ENCODE results near the gene PLAAT4.

- TF ChIP-seq CTCF (IDR thresholded peaks at IDR 0.05 in 2 of 3, conservative IDR thresholded peaks at IDR 0.05 in 1 of 3; ENCODE audit: borderline replicate concordance in 1 of 3, insufficient read depth in 1 of 3, low read depth in 2 of 3, low read length in 2 of 3), result no peak
- no peak for TF ChIP-seq POLR2AphosphoS5 (IDR thresholded peaks at IDR 0.05; ENCODE audit: low read depth, low read length)
- TF ChIP-seq SP1 (IDR thresholded peaks at IDR 0.05; ENCODE audit: low read depth), result no peak
- no peak for TF ChIP-seq ZNF274 (IDR thresholded peaks at IDR 0.05; ENCODE audit: low read depth, low read length)
- no peak for TF ChIP-seq RAD21 (IDR thresholded peaks at IDR 0.05; ENCODE audit: low read depth)
- no peak for TF ChIP-seq FOSL1 (IDR thresholded peaks at IDR 0.05; ENCODE audit: low read depth)
- TF ChIP-seq CBX3 (IDR thresholded peaks at IDR 0.05; ENCODE audit: low read depth), result no peak
- TF ChIP-seq POLR2A (IDR thresholded peaks at IDR 0.05; ENCODE audit: borderline replicate concordance, extremely low read depth, insufficient read depth, insufficient read length), result no peak
These were observed 44.2 kb upstream of the PLAAT4 start for GRCh38 chr11:63492441-63492840.
